AML-193 (cell line): Measurements from ENCODE around the gene RPL18A.

Experiments
- DNase-seq, 2 experiments: peaks; one replicate each; lab custom pipeline; 2025; lab: John Stamatoyannopoulos, UW

RPL18A gene

GRCh38 chr19:17859533-17860330, at the start of gene RPL18A:
TSS of gene RPL18A (plus strand) at chr19:17859910. CDS start at chr19:17859957, 47 bp downstream.
- DNase-seq, result peak; percentile 99

GRCh38 chr19:17811103-17811502, 48.6 kb upstream of the RPL18A start:
- no peak for DNase-seq

- DNase-seq, result no peak
These were observed 48.0 kb upstream of the RPL18A start for GRCh38 chr19:17811681-17812080.

GRCh38 chr19:17812099-17812498, 47.6 kb upstream of the RPL18A start:
- no peak for DNase-seq

GRCh38 chr19:17817668-17818363, 41.9 kb upstream of the RPL18A start:
- DNase-seq, result no peak

GRCh38 chr19:17821190-17821589, 38.5 kb upstream of the RPL18A start, which contains the start of gene INSL3:
TSS of gene INSL3 (minus strand) at chr19:17821519. CDS start at chr19:17821506, 13 bp downstream.
- no peak for DNase-seq

GRCh38 chr19:17824339-17824738, 35.4 kb upstream of the RPL18A start:
- DNase-seq, result no peak

GRCh38 chr19:17826508-17827056, 33.1 kb upstream of the RPL18A start:
- no peak for DNase-seq

GRCh38 chr19:17829855-17830566, 29.7 kb upstream of the RPL18A start:
- DNase-seq, result no peak

- no peak for DNase-seq
These were observed 28.9 kb upstream of the RPL18A start for GRCh38 chr19:17830567-17831418.

- no peak for DNase-seq
These were observed 28.3 kb upstream of the RPL18A start for GRCh38 chr19:17831419-17831888.

- no peak for DNase-seq
These were observed 27.1 kb upstream of the RPL18A start for GRCh38 chr19:17832443-17833208.

- no peak for DNase-seq
These were observed 25.1 kb upstream of the RPL18A start for GRCh38 chr19:17834350-17835181.

GRCh38 chr19:17835182-17836006, 24.3 kb upstream of the RPL18A start:
- DNase-seq, result no peak

- DNase-seq, result no peak
These were observed 23.2 kb upstream of the RPL18A start for GRCh38 chr19:17836530-17836929.

GRCh38 chr19:17837972-17838371, 21.7 kb upstream of the RPL18A start:
- no peak for DNase-seq

- DNase-seq, result no peak
These were observed 19.7 kb upstream of the RPL18A start for GRCh38 chr19:17840019-17840418.

- no peak for DNase-seq
These were observed 18.3 kb upstream of the RPL18A start for GRCh38 chr19:17841371-17841809.
